Heart left ventricle (tissue), 16 donors: ENCODE measurements around the gene TFEB. TPM values are rescaled to one million over a fixed set of nuclear protein-coding genes. Genes with fewer than 3 reads are reported as not detected.

Experiments used
- ATAC-seq, 4 donors: fragments of 200-7000 bp; cut with Tn5 transposase; one replicate each; pipeline ENCODE4 v1.9.1; 2020 to 2022; ENCODE audit warnings: moderate library complexity in 4 of 4, mild to moderate bottlenecking in 3 of 4, moderate number of reproducible peaks in 1 of 4
- DNase-seq, 5 donors: peaks; one replicate each; pipeline ENCODE4 v3.0.0-alpha.2; 2020
- H3K27ac ChIP-seq, 12 donors: fragments of 200-600 bp; sonication (generic) in 4 of 12; one replicate each; pipeline versions ENCODE4 v1.5.0 to v1.8.0; 2016 to 2022; ENCODE audit warnings: mild to moderate bottlenecking in 2 of 12
- H3K27me3 ChIP-seq, 9 donors: fragments of 200-600 bp; sonication (generic) in 2 of 9; one replicate each; pipeline versions ENCODE4 v1.5.1 to v1.8.0; 2016 to 2022; ENCODE audit warnings: mild to moderate bottlenecking in 3 of 9
- H3K36me3 ChIP-seq, 9 donors: fragments of 200-600 bp; sonication (generic) in 2 of 9; one replicate each; pipeline versions ENCODE4 v1.5.0 to v1.8.0; 2018 to 2022; ENCODE audit warnings: mild to moderate bottlenecking in 2 of 9
- H3K4me1 ChIP-seq, 12 donors: fragments of 200-600 bp; sonication (generic) in 4 of 12; one replicate each; pipeline versions ENCODE4 v1.5.0 to v1.8.0; 2016 to 2022; ENCODE audit warnings: mild to moderate bottlenecking in 3 of 12
- H3K4me3 ChIP-seq, 12 donors: fragments of 200-600 bp; sonication (generic) in 4 of 12; one replicate each; pipeline versions ENCODE4 v1.5.0 to v1.8.0; 2017 to 2022; ENCODE audit warnings: mild to moderate bottlenecking in 9 of 12, moderate library complexity in 4 of 12
- H3K9me3 ChIP-seq, 12 donors: fragments of 200-600 bp; sonication (generic) in 4 of 12; one replicate each; pipeline versions ENCODE4 v1.5.0 to v1.8.0; 2016 to 2022; ENCODE audit warnings: mild to moderate bottlenecking in 1 of 12
- POLR2A ChIP-seq, 2 donors: fragments of 450-650 bp; IDR thresholded peaks; one replicate each; pipeline ENCODE4 v1.6.1; 2017; ENCODE audit warnings: antibody characterized with exemption in 2 of 2, mild to moderate bottlenecking in 2 of 2, moderate library complexity in 2 of 2
- WGBS, 4 donors: extraction: QIAGEN DNeasy Blood & Tissue Kit in 2 of 4; methylation state at CpG; one replicate each; pipeline versions ENCODE4 v1.1.5 to v1.1.7; 2013 to 2018; 5-methylcytosine and 5-hydroxymethylcytosine counted together
- intact Hi-C, 10 donors: fragments of 100-400 bp; cut with DNase I; formaldehyde crosslinking; loops; one replicate each; pipeline versions ENCODE4 v1.11.1 to v1.14.2; 2022
- polyA plus RNA-seq, 2 donors: library from polyadenylated mRNA; stranded (reverse); fragments of 200-250 nt; gene quantifications; one replicate each; pipeline ENCODE4 v1.2.3, GENCODE V29; 2013
- total RNA-seq, 9 donors: library from RNA; depleted of rRNA in 2 of 9; stranded (reverse); fragments of >200 nt in 2 of 9; fragmentation: NEBNext Ultra II Directional in 3 of 9; extraction: Animal tissue kit (Norgen Biotek cat#: 25700) in 3 of 9; gene quantifications; one replicate each; pipeline versions ENCODE4 v1.1.0 to v1.2.4, GENCODE V29; 2016 to 2023
- TF ChIP-seq, protein P1 (sequence below), 12 donors: fragments of 200-600 bp; sonication (generic) in 4 of 12; IDR thresholded peaks; one replicate each; pipeline versions ENCODE4 v1.5.0 to v1.8.0; 2018 to 2022; ENCODE audit warnings: antibody characterized with exemption in 12 of 12, mild to moderate bottlenecking in 5 of 12
- donor health status: ischemic (EF 13 %, LVEDD 7.1; RV severe dilation, severe dysfunction).
- donor health status: healthy with polysubstance abuse.
- donor health status: DM: no; HTN: yes; CAD: no.
- donor health status: DM: no; HTN: no; CAD: no.
- donor health status: ischemic (EF 25% LVEDD 6.9; RV normal size, moderate dysfunction).
- donor health status: ischemic (EF 25% LVEDD 5.7; RV mildly dilated, moderate dysfunction).
- donor health status: healthy.
- donor health status: DM: yes; HTN: yes; CAD: no.
- donor health status: ischemic (EF 35%, LVEDD 5.7; RV mildly dilated, moderate dysfunction).
- donor health status: nonischemic (EF 11% LVEDD 7.7; RV severe dilation, severe dysfunction).
- donor health status: DM: yes; HTN: yes; CAD: no.
- donor health status: PGD.
- donor health status: ischemic (EF 29% LVEDD 5.4; RV normal size, mild dysfunction).
- donor health status: nonischemic (EF 23%, LVEDD 6.1; RV moderate dilation, normal function).

The TFEB gene
- total and polyA plus RNA-seq, 11 donors: 26.2 to 47.2 (median 40.4) TPM

DNA sequence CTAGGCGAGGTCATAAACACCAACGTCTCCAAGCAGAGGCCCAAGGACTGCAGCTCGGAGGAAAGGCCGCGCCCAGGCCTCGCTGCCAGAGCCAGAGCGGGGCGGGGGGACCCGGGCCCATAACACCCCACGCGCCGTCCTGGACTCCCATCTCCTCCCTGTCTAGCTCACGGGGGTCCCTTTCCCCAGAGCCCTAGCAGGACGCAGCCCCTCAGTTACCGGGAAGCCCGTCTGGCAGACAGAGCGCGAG is 52.2 kb downstream of the TFEB start:
- 10 to 26% (median 18%) methylated on average over 2 to 18 of the region's 18 CpGs for WGBS, 4 donors
- intact Hi-C loops: loop anchor here (1.0 to 10.0 kb wide), 12 partner anchors 52 to 316 kb away; partner anchors contain the start of gene TFEB (in 2 of the 10)
- no peaks in the 10 kb centered on the region for H3K9me3 ChIP-seq
- ATAC-seq: peak; percentile 15 to 39 (median 33)
- no peak for DNase-seq
- peak overlapping the region; percentile 5 to 66 (median 55) for H3K4me3 ChIP-seq
- TF ChIP-seq, protein P1, sequence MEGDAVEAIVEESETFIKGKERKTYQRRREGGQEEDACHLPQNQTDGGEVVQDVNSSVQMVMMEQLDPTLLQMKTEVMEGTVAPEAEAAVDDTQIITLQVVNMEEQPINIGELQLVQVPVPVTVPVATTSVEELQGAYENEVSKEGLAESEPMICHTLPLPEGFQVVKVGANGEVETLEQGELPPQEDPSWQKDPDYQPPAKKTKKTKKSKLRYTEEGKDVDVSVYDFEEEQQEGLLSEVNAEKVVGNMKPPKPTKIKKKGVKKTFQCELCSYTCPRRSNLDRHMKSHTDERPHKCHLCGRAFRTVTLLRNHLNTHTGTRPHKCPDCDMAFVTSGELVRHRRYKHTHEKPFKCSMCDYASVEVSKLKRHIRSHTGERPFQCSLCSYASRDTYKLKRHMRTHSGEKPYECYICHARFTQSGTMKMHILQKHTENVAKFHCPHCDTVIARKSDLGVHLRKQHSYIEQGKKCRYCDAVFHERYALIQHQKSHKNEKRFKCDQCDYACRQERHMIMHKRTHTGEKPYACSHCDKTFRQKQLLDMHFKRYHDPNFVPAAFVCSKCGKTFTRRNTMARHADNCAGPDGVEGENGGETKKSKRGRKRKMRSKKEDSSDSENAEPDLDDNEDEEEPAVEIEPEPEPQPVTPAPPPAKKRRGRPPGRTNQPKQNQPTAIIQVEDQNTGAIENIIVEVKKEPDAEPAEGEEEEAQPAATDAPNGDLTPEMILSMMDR (IDR thresholded peaks at IDR 0.05): no peak
- no peak for TF ChIP-seq POLR2A (IDR thresholded peaks at IDR 0.05)
- peaks cover 2 to 43% (median 40%) of the 10 kb centered on the region in 9 donors for H3K36me3 ChIP-seq
- peaks cover 0 to 32% (median 20%) of the 10 kb centered on the region in 12 donors for H3K4me1 ChIP-seq
- H3K27ac ChIP-seq: peak overlapping the region; percentile 66 to 91 (median 82)
- no peaks in the 10 kb centered on the region for H3K27me3 ChIP-seq

DNA sequence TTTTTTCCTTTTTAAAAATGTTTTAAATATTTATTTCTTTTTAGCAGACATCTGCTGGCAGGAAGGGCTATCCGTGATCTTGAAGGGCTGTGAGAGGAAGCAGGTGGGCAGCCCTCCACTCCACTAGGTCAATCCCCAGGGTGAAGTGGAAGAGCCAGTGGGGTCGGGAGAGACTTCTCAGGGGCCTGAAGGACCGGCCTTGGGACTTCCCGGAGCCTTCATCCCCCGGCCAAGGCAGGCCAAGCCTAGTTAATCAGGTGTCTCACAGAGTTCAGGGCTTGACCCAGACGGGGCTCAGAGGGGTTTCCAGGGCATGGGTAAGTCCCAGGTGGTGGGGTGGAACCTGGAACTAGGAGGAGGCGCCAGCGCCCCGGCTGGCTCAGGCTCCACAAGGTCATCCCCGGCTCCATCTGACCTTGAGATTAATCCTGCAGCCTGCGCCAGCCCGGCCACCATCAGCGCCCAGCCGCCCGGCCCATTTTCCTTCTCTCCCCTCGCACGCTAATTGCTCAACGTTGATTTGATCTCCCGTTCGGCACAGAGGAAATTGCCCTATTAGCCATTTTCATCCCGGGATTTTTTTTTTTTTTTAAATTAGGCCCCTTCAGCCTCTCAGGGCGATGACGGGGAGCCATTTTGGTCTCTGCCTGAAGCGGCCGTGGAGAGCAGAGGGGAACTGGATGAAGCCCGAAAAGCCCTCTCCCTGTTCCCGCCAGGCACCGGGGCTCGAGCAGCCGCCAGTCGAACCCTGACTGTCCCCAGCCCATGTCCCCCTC is 52.7 kb downstream of the TFEB start:
- WGBS, 4 donors: 32 to 44% (median 38%) methylated on average over 31 of the region's 31 CpGs
- peaks cover 2 to 38% (median 35%) of the 10 kb centered on the region in 9 donors for H3K36me3 ChIP-seq
- TF ChIP-seq POLR2A (IDR thresholded peaks at IDR 0.05): no peak
- TF ChIP-seq, protein P1 (IDR thresholded peaks at IDR 0.05): peak in 2 of 12 donors; percentile 2 to 15
- DNase-seq (peak in 1 of 5 donors; percentile 27), ATAC-seq (peak in 3 of 4 donors; percentile 14 to 21 (median 20))
- intact Hi-C loops: loop anchor here (1.0 to 10.0 kb wide), 13 partner anchors 52 to 316 kb away; partner anchors contain the start of gene TFEB (in 2 of the 10)
- peaks cover 0 to 27% (median 19%) of the 10 kb centered on the region in 12 donors for H3K4me1 ChIP-seq
- no peaks in the 10 kb centered on the region for H3K27me3 ChIP-seq
- peak overlapping the region; percentile 5 to 66 (median 55) for H3K4me3 ChIP-seq
- H3K27ac ChIP-seq: peak overlapping the region; percentile 66 to 91 (median 82)
- H3K9me3 ChIP-seq: no peaks in the 10 kb centered on the region

DNA sequence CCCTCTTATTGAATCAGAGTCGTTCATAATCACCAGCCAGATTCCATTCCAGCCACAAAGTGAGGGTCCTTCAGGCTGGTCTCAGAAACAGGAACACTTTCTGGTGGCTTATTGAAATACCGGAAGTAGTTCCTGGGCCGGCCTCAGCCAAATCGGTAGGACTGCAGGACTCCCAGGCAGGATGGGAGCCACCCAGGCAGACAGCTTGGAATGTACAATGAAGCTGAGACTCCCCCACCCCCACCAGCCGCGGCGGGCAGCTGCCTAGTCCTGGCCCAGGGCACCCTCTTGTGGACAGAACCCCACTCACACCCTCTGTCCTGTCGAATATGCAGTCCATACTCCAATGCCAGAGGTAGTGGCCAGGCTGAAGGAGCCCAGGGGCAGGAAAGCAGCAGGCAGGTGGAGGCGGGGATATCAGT is 53.3 kb downstream of the TFEB start:
- H3K36me3 ChIP-seq: peaks cover 2 to 32% (median 29%) of the 10 kb centered on the region in 9 donors
- TF ChIP-seq POLR2A (IDR thresholded peaks at IDR 0.05): no peak
- TF ChIP-seq, protein P1 (IDR thresholded peaks at IDR 0.05): peak; percentile 67 to 91 (median 84)
- H3K4me1 ChIP-seq: peaks cover 0 to 23% (median 19%) of the 10 kb centered on the region in 12 donors
- H3K27ac ChIP-seq: peak overlapping the region in 10 of 12 donors; percentile 70 to 91 (median 83)
- ATAC-seq (peak; percentile 88 to 95 (median 92)), DNase-seq (peak; percentile 92 to 94 (median 92))
- WGBS, 4 donors: 3 to 6% (median 4%) methylated on average over 9 of the region's 9 CpGs
- intact Hi-C loops: loop anchor here (1.0 to 10.0 kb wide), 12 partner anchors 53 to 315 kb away; partner anchors contain the start of gene TFEB (in 2 of the 10)
- peak overlapping the region in 4 of 12 donors; percentile 62 to 66 (median 64) for H3K4me3 ChIP-seq
- H3K27me3 ChIP-seq: no peaks in the 10 kb centered on the region
- H3K9me3 ChIP-seq: no peaks in the 10 kb centered on the region
